ENCODE measurements around the gene MGAT5B.

MGAT5B gene

DNA sequence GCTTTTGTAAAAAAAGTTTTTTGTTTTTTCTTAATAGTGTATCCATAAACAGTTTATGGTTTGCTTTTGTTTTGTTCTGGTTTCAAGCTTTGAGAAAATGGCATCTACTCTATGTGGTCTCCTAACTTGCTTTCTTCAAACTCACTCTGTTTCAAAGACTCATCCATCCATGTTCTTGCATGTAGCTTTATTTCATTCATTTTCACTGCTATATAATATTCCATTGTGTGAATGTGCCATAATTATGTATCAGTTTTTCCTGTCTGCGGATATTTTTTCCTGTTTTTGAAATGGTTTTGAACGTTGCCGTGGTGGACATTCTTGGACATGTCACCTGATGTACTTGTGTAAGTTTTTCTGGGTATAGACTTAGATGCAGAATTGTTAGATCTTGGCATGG, 39.1 kb downstream of the MGAT5B start:
- DNase-seq = no peak

DNA sequence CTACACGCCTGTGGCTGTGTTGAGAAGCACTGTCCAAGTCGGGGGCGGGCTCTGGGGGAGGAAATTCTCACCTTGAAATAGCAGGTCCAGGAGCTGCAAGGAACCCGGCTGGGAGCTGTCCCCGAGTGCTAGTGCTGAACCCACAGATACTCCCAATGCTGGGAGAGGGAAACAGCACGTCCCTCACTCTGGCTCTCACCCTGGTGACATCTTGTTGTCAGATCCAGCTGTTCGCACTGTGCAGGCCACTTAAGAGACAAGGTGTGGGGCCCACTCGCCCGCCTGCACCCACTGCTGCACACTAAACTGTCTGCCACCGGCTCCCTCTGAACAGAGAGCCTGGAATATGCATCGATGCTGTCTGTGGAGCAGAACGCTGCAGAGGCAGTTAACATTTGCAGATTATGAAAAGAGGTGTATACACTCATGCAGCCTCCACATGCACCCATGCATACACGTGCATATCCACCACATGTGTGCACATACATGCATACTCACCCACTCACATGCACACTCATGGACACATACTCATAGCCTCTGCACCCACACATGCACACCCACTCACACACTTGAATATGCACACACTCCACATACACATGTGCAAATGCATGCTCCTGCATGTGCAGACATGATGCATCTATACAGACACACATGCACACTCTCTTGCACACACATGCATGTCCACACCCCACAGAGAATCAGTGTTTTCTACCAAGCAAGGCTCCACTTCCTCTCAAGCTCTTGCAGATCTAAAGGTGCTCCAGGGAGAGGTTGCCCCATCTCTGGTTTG, 42.0 kb downstream of the MGAT5B start:
- peak in 1 of 2 donors; percentile 18 for DNase-seq

DNA sequence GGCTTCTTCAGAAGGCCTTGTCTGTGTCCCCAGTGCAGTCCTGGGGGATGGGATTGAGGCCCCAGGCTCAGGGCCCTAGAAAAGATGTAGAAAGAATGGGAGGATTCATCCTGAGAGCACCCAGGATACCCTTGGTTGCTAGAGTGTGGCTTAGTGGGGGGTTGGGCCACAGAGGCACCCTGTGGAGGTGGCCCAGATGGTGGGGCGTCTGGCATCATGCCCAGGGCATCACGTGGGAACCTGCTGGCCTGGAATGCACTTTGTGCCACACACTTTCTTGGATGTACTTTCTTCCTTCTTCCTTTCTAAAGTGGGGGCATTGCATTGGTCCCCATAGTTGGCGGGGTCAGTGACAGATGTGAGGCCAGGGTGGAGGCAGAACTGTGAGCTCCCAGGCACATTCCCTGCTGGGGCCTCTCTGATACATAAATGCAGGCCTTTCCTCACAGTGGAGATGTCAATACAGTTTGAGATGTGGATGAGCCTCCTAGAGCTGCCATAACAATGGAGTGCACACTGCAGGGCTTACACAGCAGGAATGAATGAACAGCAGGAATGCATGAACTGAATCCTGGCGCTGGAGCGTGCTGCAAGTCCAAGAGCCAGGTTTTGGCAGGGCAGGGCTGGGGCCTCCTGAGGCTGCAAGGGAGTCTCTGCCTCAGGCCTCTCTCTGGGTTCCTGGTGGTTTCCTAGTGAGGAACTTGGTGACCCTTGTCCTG, 43.3 kb downstream of the MGAT5B start:
- DNase-seq = no peak

DNA sequence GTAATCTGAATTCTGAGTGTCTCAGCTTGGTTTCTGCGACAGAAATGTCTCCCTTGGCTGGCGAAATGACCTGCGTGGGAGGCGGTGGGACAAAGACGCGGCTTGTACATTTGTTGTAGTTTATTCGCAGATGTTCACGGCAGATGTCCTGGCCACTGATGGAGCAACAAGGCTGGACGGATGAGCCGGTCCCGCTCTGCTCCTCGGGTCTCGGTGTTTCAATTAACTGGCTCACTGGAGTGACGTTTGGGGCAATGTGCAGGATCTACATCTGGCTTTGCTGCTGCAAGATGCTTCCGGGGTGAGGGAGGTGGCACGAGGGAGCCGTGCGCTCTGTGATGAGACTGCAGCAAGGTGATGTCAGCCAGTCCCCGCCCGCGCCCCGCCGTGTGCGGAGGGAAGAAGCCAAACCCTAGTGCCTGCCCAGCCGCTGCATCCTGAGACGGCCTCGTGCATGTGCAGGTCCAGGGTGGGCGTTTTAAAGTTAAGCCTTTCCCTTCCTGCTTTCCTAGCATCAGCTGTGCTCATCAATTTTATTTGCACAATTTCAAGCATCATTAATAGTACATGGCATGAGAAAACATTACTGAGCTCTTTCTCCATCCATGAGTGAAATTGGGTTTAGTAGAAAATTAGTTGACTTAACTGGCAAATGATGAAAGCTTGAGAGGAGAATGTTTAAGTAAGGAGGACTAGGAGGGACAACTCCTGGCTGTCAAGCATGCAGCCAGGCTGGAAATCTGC, 44.4 kb downstream of the MGAT5B start:
- DNase-seq = no peak

DNA sequence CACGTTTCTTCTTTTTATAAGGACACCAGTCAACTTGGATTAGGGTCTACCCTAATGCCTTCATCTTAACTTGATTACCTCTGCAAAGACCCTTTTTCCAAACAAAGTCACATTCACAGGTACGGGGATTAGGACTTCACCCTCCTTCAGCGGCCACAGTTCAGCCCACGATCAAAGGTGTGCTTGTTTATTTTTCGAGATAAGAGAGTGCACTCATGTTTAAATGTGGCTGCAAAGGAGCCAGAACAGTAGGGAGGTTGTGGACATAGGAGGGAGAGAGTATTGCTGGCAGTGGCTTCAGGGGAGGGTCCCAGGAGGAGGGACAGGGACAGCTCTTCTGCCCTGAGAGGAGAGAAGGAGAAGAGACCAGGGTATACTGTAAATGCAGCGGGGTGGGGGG, 46.7 kb downstream of the MGAT5B start:
- no peak for DNase-seq

DNA sequence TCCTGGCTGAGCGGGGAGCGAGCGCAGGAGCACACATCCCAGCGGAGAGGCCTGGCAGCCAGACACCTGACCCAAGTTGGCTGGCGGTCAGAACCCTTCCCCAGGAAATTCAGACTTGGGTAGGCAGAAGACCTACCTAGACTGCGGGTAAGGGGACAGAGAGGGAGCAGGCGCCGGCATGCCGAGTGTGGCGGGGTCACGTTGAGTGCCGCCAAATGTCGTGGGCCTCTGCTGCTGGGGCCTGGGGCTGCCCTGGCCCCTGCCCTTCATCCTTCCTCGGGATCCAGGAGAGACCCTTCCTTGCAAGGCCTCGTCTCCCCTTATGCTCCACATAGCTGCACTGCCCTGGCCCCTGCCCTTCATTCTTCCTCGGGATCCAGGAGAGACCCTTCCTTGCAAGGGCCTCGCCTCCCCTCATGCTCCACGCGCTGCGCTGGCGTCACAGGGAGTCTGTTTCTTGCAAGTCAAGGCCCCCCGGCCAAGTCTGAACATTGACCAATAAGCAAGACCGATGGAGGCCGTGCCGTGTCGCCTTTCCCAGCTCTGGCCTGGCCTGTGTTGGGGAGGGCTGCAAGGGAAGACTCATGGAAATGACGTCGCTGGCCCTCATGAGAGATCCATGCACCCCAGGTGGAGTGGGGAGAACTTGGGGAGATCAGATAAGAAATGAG, 47.8 kb downstream of the MGAT5B start:
- no peak for DNase-seq

DNA sequence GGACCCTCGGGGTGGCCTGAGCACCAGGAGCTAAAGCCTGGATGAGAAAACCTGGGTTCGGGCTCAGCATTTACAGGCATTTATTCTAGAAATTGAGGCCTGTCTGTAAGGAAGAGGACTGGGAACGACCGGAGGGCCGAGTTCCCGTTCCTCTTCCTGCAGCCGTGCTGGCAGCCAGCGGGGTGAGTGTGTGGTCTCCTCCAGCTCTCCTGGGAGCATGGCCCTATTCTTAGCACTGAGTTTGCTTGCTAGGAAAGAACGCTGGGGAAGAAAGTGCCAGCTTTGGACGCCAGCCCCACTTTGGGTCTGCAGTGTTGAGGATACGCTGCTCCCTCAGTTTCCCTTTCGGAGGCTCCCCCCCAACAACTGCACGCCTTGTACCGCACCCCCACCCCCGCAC, 49.6 kb downstream of the MGAT5B start:
- DNase-seq = no peak

DNA sequence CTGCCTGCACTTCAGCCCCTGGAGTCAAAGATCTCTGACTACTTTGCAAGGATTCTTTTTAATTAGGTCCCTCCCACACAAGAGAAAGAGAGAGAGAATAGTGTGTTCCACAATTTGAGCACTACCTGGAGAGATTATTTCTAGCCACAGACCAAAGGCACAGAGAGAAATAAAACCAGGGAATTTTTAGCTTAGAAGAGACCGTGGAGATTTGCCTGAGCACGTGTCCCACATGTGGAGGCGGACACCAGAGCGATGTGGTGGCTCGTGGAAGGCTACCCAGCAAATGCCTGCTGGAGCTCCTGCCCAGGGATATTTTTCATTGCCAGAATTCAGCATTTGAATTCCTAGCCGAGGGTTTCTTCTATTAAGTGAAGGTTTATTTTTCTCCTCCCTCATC, 50.6 kb downstream of the MGAT5B start:
- no peak for DNase-seq

DNA sequence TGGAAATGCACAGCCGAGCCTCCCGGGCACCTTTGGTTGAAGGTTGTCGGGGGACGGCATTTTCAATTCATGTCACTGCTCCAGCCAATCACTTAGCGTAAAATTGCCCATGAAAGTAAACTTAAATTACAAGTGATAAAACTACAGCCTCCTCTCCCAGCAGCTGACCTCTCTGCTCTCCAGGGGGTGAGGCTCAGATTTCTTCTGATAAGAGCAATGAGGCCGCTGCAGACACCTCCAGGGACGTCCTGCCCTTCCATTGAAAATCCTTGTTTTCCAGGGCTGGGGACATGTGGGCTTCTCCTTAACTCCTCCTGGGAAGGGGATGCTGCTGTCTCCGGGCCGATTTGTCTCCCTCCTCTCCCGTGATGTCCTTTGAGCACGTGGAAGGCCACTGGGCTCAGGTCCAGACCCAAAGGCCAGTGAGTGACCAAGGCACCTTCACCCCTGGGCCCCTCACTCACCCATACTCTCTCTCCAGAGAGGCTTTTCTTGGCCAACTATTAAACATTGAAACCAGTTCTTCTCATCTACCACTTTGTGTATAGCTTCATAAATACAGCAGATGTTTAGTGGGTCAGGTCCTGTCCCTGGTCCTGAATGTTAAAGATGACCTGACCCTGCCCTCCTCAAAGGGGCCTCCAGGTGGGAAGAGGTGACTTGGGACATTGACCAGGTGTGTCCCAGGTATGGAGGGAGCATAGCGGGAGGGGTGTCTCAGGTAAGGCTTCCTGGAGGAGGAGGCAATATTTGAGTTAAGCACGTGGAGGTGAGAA, 52.3 kb downstream of the MGAT5B start:
- DNase-seq = no peak

DNA sequence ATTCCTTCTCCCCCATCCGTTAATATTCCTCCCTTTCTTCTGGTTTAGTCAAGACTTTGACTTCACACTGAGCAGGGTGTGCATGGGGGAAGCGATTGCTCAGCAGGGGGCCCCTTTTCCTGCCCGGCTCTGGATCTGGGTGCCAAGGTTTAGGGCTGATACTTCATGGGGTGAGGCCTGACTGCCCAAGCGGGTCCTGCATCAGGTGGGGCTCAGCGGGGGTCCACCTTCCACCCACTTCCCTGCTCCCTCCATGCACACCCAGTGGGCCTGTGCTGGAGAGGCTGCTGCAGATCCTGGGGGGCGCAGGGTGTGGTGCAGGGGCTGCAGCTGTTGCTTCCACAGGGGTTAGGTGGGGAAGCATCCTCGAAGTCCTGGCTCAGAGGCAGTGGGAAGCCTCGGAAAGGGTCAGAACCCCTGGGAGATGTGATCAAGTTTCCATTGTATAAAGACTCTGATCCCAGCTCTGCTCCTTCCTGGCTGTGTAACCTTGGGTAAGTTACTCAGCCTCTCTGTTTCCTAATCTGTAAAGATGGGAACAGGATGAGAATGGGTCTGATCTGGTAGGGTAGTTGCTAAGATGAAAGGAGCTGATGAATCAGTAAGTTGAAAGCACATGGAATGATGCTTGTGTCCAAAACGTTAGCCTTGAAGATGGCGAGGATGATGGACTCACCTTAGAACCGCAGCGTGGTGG, 53.3 kb downstream of the MGAT5B start:
- no peak for DNase-seq

DNA sequence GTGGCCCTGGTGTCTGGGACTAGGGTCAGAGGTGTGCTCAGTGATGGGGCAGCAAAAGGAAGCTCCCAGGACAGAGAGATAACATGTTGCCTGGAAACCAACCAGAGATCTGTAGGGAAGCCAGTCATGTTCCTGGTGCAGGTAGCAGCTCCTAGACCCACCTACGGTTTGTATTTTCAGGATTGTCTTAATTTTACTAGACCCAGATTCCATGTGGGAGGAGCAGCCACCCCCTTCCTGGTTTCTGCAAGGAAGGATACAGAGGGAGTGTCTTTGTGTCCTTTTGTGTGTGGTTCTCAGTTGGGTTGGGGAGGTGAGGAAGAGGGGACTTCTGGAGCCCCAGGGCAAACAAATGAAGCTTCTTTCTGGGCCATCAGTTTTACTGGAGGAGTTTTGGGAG, 53.9 kb downstream of the MGAT5B start:
- DNase-seq = no peak

DNA sequence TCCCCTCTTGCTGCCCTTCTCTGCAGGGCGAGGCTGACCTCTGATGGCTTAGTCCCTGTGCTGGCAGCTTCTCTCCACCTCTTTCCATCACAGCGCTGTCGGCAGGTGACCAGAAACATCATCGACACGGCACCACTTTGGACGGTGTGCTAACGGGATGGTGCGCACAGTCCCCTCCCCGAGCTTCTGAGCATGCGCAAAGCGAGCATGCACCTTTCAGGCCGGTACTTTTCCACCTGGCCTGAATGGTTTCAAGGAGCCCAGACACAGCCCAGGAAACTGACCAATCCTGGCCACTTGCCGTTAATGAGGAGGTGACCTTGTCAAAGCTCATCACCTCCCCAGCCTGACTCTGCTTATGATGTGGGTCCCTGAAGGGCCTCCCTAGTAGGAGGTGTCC, 54.8 kb downstream of the MGAT5B start:
- no peak for DNase-seq

DNA sequence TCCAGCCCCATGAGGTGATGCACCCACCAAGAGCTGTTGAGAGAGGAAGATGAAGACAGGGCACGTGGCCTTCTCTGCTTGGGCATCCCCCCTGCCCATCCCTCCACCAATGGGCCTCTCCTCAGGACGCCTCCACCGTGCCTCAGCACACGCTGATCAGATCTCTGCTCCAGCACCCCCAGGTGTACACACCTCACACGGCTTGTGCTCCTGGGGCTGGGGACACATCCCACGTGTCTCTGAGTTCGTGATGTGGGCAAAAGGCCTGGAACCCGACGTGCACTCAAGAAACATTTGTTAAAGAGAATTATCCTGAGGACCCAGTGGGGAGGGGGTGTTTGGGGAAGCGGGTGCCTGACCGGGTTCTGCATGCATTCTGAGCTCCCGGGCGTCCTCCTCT, 55.3 kb downstream of the MGAT5B start:
- no peak for DNase-seq

DNA sequence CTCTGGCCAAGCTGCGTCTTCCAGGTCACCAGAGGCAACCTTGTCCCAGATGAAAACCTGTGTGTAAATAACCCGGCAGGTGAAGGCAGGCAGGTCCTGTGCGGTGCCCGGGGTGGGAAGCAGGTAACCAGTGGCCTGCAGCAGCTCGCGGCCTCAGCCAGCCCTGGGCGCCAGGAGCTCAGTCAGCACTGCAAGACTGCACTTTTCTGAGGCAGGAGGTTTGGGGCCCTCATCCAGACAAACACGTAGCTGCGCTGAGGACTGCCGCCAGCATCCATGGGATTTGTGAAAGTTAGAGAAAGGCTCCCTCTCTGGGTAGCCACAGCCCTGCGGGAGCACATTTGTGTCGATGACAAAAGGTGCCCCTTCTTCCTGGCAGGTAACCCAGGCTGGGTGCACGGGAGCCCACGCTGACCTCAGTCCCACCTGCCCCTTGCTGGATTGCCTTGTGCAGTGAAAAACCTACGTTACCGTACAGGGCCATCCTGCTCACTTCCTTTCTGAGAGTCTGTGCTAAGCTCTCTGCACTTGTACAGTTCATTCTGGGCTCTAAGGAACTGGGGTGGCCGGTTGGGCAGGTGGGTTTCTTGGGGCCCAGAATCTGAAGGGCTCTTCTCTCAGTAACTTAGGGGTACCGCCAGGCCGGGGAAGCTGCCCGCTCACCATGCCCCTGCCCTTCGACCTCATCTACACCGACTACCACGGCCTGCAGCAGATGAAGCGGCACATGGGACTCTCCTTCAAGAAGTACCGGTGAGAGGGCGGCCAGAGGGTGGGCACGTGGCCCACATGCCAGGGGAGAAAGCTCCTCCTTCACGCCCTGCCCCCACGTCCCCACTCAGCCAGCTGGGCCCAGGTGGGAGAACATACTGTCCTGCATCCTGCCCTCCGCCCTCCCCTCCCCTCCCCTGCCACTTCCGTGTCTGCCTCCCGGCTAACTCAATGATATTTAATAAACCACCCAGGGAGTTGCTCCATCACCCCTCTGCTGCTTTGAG, 56.4 kb downstream of the MGAT5B start:
- no peak for DNase-seq

DNA sequence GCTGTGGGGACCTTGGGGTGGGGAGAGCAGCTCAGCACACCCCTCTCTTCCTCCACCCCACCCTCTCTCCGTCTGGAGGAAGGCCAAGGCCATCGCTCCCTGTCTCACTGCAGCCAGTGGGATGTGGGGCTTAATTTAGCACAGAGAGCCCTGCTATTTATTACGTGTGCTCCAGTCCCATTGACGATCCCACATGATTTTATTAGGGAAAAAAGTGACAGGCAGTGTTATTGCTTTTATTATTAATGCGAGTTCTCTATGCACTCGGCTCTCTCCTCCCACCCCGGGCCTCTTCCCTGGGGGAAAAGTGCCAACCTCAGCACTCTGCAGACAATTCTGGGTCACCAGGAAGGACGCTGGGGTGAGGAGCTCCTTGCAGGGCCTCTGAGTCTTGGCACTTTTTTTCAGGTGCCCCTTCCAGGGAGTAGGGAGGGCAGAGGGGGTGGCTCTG, 57.3 kb downstream of the MGAT5B start:
- no peak for DNase-seq

DNA sequence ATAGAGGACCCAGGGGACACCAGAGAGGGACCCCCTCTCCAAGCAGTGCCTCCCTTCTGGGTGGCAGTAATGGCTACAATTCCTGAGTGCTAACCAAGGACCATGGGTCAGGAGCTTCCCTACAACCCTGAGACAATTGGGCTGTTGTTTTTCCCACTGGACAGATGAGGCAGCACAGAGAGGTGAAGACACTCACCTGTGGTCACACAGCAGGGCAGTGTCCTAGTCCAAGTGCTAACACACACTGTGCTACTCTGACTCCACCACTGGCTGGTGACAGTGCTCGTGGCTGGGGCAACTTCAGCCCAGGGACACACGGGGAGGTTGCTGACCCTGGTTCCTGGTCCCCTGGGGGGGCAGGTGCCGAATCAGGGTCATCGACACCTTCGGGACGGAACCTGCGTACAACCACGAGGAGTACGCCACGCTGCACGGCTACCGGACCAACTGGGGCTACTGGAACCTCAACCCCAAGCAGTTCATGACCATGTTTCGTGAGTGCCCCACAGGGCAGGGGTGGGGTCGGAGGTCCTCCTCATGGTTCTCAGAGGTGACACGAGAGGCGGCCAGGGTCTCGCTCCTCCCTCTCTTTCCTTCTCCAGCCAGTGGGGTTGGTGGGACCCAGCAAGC, 58.1 kb downstream of the MGAT5B start:
- no peak for DNase-seq

DNA sequence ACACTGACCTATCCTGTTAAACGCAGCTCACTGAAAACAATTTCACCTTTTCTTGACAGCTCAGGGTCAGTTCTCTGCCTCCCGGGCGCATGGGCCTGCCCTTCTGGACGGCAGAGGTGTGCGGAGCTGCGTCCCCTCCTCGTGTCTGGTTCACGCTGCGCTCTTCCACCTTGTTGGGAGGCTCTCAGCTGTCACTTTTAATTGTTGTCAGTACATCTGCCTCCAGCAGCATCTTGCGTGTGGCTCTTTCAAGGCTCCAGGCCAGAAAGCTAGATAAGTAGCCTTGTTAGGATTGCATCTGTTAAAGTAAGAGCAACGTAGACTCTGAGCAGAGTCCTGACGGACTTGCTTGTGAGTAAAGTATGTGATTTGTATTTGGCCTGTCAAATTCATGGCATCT, 59.4 kb downstream of the MGAT5B start:
- DNase-seq = no peak

DNA sequence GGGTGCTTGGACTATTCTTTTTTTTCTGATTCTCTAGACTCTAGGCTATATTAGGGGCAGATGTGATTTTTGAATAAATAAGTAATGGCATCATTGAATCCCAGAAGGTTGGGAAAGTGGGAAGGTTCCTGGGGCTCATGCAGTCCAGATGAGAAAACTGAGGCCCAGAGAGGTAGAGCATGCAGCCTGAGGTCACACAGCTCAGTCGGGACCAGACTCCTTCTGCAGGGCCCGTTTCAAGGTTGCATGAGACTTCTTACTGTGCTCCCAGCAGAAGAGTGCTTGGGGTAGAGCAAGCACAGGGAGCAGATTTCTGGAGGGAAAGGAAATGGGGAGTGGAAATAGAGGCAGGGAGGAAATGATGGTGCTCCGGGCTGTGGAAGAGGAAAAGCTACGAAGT, 59.8 kb downstream of the MGAT5B start:
- DNase-seq = no peak

DNA sequence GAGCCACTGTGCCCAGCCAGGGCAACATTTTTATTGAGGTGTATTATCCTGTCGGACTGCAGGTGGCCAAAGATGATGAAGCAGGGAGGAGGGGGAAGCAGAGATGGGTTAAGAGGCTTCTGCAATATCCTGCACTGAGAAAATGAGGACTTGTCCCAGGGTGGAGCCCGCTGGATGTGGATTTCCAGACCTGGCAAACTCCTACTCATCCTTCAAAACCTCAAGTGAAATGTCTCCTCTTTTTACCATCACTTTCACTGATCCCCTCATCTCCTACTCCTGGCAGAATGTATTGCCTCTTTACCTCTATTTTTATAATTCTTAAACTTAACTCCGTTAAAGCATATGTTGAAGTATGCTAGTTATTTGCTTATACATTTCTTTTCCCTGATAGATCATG, 60.9 kb downstream of the MGAT5B start:
- no peak for DNase-seq

DNA sequence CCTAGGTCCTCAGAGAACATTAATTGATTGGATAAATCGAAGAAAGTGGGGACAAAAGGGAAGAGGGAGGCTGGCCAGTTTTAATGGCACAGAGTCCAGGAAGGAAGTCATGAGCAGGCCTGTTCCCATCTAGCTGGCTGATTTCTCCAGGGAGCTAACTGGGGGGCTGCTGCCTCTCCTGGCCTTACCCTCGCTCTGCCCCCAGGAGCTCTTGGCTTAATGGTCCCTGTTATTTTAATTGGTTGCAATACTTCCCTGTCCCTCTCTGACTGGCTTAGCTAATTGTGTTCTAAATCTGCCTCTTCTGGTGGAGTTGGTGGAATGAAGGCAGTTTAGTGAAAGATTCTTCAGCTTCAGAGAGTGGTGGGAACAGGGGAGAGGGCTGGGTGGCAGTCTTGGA, 61.4 kb downstream of the MGAT5B start:
- no peak for DNase-seq

Data from CD4-positive, alpha-beta T cell treated with Interferon alpha-2 for 1 hour (primary cell).